ENCODE results near the gene RAVER2.
"Not testable (repeated sequence)": the region's sequence is repeated elsewhere in the genome, so short reads cannot be mapped to it uniquely, and the experiment has no call there.

RAVER2 gene

GRCh38 chr1:64758233-64758632 is 13.4 kb downstream of the RAVER2 start:
- no peaks in the 10 kb centered on the region for H3K4me1 Mint-ChIP-seq (ENCODE audit: low read depth)
- no peaks in the 10 kb centered on the region for H3K9me3 Mint-ChIP-seq
- no peaks in the 10 kb centered on the region for H3K36me3 Mint-ChIP-seq (ENCODE audit: low read depth)
- H3K4me3 Mint-ChIP-seq = no peak overlapping the region
- DNase-seq (ENCODE audit: low spot score) = no peak
- H3K27ac Mint-ChIP-seq = no peak overlapping the region
- no peaks in the 10 kb centered on the region for H3K27me3 Mint-ChIP-seq (ENCODE audit: low read depth)

DNA sequence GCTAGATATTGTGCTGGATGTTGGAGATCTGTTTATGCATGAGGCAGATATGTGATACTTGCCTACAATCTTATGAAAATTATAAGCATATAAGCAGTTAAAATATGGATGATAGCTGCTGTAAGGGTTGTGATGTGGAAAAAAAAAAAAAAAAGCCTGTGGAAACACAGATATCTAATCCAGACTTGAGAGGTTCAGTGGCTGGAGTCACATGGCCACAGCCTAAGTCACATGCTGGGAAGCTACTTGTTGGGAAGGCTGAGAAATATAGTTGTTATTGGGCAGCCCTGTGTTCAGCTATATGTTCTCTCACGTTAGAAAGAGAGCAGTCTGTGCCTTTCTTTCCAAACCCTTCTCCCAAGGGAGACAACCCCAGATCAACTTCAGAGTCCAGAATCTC is 15.1 kb downstream of the RAVER2 start:
- Mint-ChIP-seq H3K36me3 (ENCODE audit: low read depth) (no peaks in the 10 kb centered on the region), H3K9me3 (no peaks in the 10 kb centered on the region), H3K27ac (no peak overlapping the region), H3K4me1 (ENCODE audit: low read depth) (no peaks in the 10 kb centered on the region), H3K27me3 (ENCODE audit: low read depth) (no peaks in the 10 kb centered on the region), H3K4me3 (no peak overlapping the region)
- DNase-seq (ENCODE audit: low spot score) = no peak

DNA sequence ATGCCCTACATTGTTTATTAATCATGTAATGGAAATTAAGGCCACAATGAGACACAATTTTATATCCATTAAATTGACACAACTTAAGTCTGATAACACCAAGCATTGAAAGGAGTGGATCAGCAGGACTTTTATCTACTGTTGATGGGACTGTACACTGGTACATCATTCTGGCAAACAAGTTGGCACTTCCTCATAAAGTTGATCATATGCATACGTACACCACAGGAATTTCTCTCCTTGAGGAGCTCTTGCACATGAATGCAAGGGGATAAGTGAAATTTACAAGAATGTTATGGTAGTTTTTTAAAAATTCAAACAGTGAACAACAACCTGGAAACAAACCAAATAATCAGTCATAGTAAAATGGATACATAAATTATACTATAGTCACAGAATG is 20.1 kb downstream of the RAVER2 start:
- no peaks in the 10 kb centered on the region for H3K9me3 Mint-ChIP-seq
- H3K4me1 Mint-ChIP-seq (ENCODE audit: low read depth) = no peaks in the 10 kb centered on the region
- H3K27me3 Mint-ChIP-seq (ENCODE audit: low read depth) = no peaks in the 10 kb centered on the region

DNA sequence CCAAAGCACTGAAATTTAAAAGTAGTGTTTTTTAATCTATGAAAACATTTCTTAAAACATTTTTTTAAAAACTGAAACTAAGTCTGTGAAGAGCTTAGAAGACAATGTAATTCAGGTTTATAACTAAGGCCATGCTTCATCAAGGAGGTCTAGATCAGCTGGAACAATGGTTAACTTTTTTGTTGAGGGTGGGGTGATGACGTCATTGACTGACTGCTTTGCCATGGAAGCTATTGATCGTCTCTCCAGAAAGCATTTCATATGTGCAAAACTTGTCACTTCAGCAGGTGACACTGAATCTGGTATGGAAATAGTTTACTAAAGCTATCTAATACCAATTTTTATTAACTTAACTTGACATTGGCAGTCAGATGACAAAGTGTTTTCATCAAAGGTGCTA is 21.0 kb downstream of the RAVER2 start:
- no peaks in the 10 kb centered on the region for H3K36me3 Mint-ChIP-seq (ENCODE audit: low read depth)
- H3K4me3 Mint-ChIP-seq = no peak overlapping the region
- H3K9me3 Mint-ChIP-seq = peaks cover 7% of the 10 kb centered on the region
- no peaks in the 10 kb centered on the region for H3K27me3 Mint-ChIP-seq (ENCODE audit: low read depth)
- H3K4me1 Mint-ChIP-seq (ENCODE audit: low read depth) = no peaks in the 10 kb centered on the region
- DNase-seq (ENCODE audit: low spot score) = no peak
- H3K27ac Mint-ChIP-seq = no peak overlapping the region

More for the DNA sequence above, 20.1 kb downstream of the RAVER2 start:
- Mint-ChIP-seq H3K36me3 (ENCODE audit: low read depth) (no peaks in the 10 kb centered on the region), H3K4me3 (no peak overlapping the region), H3K27ac (no peak overlapping the region)
- no peak for DNase-seq (ENCODE audit: low spot score)

DNA sequence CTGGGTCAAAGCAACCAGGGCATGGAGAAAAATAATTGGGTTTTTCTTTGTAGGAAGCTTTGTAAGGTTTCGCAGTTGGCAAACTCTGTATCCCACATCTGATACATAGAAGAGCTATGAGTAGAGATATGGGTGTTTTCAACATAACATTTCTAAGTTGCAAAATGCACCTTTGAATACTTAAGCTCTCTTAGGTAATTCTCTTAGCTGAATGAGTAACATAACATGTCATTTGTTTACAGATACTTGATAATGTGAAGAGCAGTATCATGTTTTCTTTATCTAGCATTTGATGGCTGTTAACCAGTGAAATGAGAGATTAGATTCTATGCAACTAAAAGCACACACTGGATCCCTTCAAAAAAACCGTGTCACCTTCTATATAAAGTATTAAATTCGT is 21.6 kb downstream of the RAVER2 start:
- Mint-ChIP-seq H3K27ac (no peak overlapping the region), H3K4me1 (ENCODE audit: low read depth) (no peaks in the 10 kb centered on the region), H3K27me3 (ENCODE audit: low read depth) (no peaks in the 10 kb centered on the region), H3K9me3 (peaks cover 10% of the 10 kb centered on the region), H3K4me3 (no peak overlapping the region), H3K36me3 (ENCODE audit: low read depth) (no peaks in the 10 kb centered on the region)
- DNase-seq (ENCODE audit: low spot score) = no peak

DNA sequence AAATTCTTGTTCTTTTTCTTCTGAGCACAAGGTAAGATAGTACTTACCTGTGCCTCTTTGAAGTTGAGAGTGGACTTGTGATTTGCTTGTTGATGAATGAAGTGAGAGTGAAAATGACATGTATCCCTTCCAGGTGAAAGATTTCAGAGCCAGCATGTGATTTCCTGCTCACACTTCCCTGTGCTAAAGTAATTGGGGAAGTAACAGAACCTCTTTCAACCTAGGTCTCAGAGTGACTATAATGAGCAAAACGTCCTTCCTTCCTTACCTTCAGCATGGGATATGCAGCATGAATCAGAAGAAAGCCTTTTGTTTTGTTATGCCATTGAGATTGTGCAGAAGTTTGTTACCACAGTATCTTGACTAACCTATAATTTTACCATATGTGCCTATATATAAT is 24.6 kb downstream of the RAVER2 start:
- no peak overlapping the region for H3K4me3 Mint-ChIP-seq
- H3K4me1 Mint-ChIP-seq (ENCODE audit: low read depth) = no peaks in the 10 kb centered on the region
- no peak overlapping the region for H3K27ac Mint-ChIP-seq
- no peak for DNase-seq (ENCODE audit: low spot score)
- H3K36me3 Mint-ChIP-seq (ENCODE audit: low read depth) = no peaks in the 10 kb centered on the region
- H3K9me3 Mint-ChIP-seq = peaks cover 10% of the 10 kb centered on the region
- no peaks in the 10 kb centered on the region for H3K27me3 Mint-ChIP-seq (ENCODE audit: low read depth)

- H3K4me1 Mint-ChIP-seq (ENCODE audit: low read depth) = no peaks in the 10 kb centered on the region
- no peak overlapping the region for H3K27ac Mint-ChIP-seq
- no peak for DNase-seq (ENCODE audit: low spot score)
- H3K4me3 Mint-ChIP-seq = no peak overlapping the region
- H3K36me3 Mint-ChIP-seq (ENCODE audit: low read depth) = no peaks in the 10 kb centered on the region
- H3K27me3 Mint-ChIP-seq (ENCODE audit: low read depth) = no peaks in the 10 kb centered on the region
- H3K9me3 Mint-ChIP-seq = peaks cover 10% of the 10 kb centered on the region
These were observed 25.1 kb downstream of the RAVER2 start for GRCh38 chr1:64769971-64770370.

DNA sequence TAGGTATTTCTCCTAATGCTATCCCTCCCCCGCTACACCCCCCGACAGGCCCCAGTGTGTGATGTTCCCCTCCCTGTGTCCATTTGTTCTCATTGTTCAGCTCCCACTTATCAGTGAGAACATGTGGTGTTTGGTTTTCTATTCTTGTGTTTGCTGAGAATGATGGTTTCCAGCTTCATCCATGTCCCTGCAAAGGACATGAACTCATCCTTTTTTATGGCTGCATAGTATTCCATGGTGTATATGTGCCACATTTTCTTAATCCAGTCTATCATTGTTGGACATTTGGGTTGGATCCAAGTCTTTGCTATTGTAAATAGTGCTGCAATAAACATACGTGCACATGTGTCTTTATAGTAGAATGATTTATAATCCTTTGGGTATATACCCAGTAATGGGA is 28.4 kb downstream of the RAVER2 start:
- not testable (repeated sequence) for H3K36me3 Mint-ChIP-seq (ENCODE audit: low read depth); H3K4me1 Mint-ChIP-seq (ENCODE audit: low read depth); H3K27ac Mint-ChIP-seq; DNase-seq (ENCODE audit: low spot score); H3K27me3 Mint-ChIP-seq (ENCODE audit: low read depth); H3K4me3 Mint-ChIP-seq
- peaks cover 10% of the 10 kb centered on the region for H3K9me3 Mint-ChIP-seq

GRCh38 chr1:64775113-64775512 is 30.2 kb downstream of the RAVER2 start:
- no peaks in the 10 kb centered on the region for H3K27me3 Mint-ChIP-seq (ENCODE audit: low read depth)
- H3K4me3 Mint-ChIP-seq = no peak overlapping the region
- no peaks in the 10 kb centered on the region for H3K36me3 Mint-ChIP-seq (ENCODE audit: low read depth)
- DNase-seq (ENCODE audit: low spot score) = no peak
- H3K9me3 Mint-ChIP-seq = peaks cover 10% of the 10 kb centered on the region
- H3K4me1 Mint-ChIP-seq (ENCODE audit: low read depth) = no peaks in the 10 kb centered on the region
- H3K27ac Mint-ChIP-seq = no peak overlapping the region

DNA sequence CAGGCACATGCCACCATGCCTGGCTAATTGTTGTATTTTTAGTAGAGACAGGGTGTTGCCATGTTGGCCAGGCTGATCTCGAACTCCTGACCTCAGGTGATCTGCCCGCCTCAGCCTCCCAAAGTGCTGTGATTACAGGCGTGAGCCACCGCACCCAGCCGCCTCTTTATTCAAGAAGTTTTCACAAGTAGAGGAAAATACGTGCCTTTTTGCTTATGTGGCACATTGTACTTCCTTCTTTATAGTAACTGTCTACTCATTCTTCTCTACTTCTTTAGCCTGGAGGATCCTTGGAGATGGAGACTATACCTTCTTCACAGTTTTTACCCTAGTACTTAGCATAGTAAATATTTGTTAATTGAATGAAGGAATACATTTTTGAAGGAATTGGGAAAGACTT is 37.2 kb downstream of the RAVER2 start:
- H3K36me3 Mint-ChIP-seq (ENCODE audit: low read depth); H3K9me3 Mint-ChIP-seq; H3K27ac Mint-ChIP-seq; H3K27me3 Mint-ChIP-seq (ENCODE audit: low read depth); H3K4me1 Mint-ChIP-seq (ENCODE audit: low read depth); H3K4me3 Mint-ChIP-seq; DNase-seq (ENCODE audit: low spot score): not testable (repeated sequence)

- not testable (repeated sequence) for H3K27ac Mint-ChIP-seq; H3K9me3 Mint-ChIP-seq; H3K36me3 Mint-ChIP-seq (ENCODE audit: low read depth)
These were observed 38.0 kb downstream of the RAVER2 start for GRCh38 chr1:64782848-64783247.

GRCh38 chr1:64790832-64791487 is 46.1 kb downstream of the RAVER2 start:
- Mint-ChIP-seq H3K27ac (no peak overlapping the region), H3K27me3 (ENCODE audit: low read depth) (no peaks in the 10 kb centered on the region), H3K36me3 (ENCODE audit: low read depth) (no peaks in the 10 kb centered on the region), H3K4me3 (no peak overlapping the region), H3K9me3 (peaks cover 15% of the 10 kb centered on the region), H3K4me1 (ENCODE audit: low read depth) (no peaks in the 10 kb centered on the region)
- no peak for DNase-seq (ENCODE audit: low spot score)

More at GRCh38 chr1:64782848-64783247, 38.0 kb downstream of the RAVER2 start:
- H3K27me3 Mint-ChIP-seq (ENCODE audit: low read depth); DNase-seq (ENCODE audit: low spot score); H3K4me1 Mint-ChIP-seq (ENCODE audit: low read depth); H3K4me3 Mint-ChIP-seq: not testable (repeated sequence)

GRCh38 chr1:64798872-64799271 is 54.0 kb downstream of the RAVER2 start:
- no peak overlapping the region for H3K27ac Mint-ChIP-seq

GRCh38 chr1:64801851-64802523 is 57.1 kb downstream of the RAVER2 start:
- Mint-ChIP-seq H3K36me3 (ENCODE audit: low read depth) (no peaks in the 10 kb centered on the region), H3K4me3 (no peak overlapping the region), H3K27me3 (ENCODE audit: low read depth) (peaks cover 2% of the 10 kb centered on the region), H3K4me1 (ENCODE audit: low read depth) (no peaks in the 10 kb centered on the region), H3K27ac (no peak overlapping the region), H3K9me3 (no peaks in the 10 kb centered on the region)
- no peak for DNase-seq (ENCODE audit: low spot score)

More at GRCh38 chr1:64798872-64799271, 54.0 kb downstream of the RAVER2 start:
- H3K9me3 Mint-ChIP-seq = no peaks in the 10 kb centered on the region
- H3K4me3 Mint-ChIP-seq = no peak overlapping the region
- no peaks in the 10 kb centered on the region for H3K4me1 Mint-ChIP-seq (ENCODE audit: low read depth)
- no peaks in the 10 kb centered on the region for H3K27me3 Mint-ChIP-seq (ENCODE audit: low read depth)
- no peaks in the 10 kb centered on the region for H3K36me3 Mint-ChIP-seq (ENCODE audit: low read depth)
- no peak for DNase-seq (ENCODE audit: low spot score)

DNA sequence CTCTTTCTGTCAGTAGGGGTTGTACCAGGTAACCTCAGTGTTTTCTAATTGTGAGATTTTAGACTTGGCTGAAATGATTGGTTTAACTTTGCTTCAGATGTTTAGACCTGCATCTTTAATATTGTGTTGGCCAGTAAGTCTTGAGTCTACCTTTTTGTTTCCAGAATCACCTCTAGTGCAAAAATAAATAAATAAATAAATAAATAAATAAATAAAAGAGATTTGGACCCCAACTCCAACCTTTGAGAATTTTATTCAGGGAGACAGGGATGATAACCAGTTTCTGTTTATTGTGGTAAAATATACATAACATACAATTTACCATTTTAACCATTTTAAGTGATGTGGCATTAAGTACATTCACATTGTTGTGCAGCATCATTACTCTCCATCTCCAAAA is 64.4 kb downstream of the RAVER2 start:
- Mint-ChIP-seq H3K4me1 (ENCODE audit: low read depth) (no peaks in the 10 kb centered on the region), H3K9me3 (no peaks in the 10 kb centered on the region), H3K4me3 (no peak overlapping the region), H3K27ac (no peak overlapping the region), H3K27me3 (ENCODE audit: low read depth) (peaks cover 2% of the 10 kb centered on the region), H3K36me3 (ENCODE audit: low read depth) (no peaks in the 10 kb centered on the region)
- no peak for DNase-seq (ENCODE audit: low spot score)

Measured in T-helper 2 cell treated with Interferon-gamma antibody and Interleukin-4, amounts not matched to agents 5 μg/mL and 100 μg/mL, for 36 hours (primary cell).